HepG2 (cell line): ENCODE results near the gene SLC26A2. TPM values are rescaled to one million over a fixed set of nuclear protein-coding genes. Genes with fewer than 3 reads are reported as not detected.

ENCODE experiments used
- ATAC-seq: fragments of 200-7000 bp; cut with Tn5 transposase; 3 replicates; pipeline ENCODE4 v1.9.1; 2020; ENCODE audit warnings: mild to moderate bottlenecking, moderate library complexity
- BruUV-seq: library from RNA; stranded (reverse); fragments of 400-500 nt; replicated peaks from 2 replicates; lab custom pipeline; 2021; lab: Mats Ljungman, UMichigan
- CTCF ChIA-PET: fragments of 300-600 bp; formaldehyde crosslinking; extraction: SDS; loops from one replicate; lab custom pipeline; 2021; ENCODE audit warnings: low total read pairs, inconsistent platforms, low intra/inter-chr PET ratio; lab: Yijun Ruan, JAX
- POLR2A ChIA-PET: fragments of 350-600 bp; sonication (Branson Sonifier 250); formaldehyde crosslinking; loops from one replicate; lab custom pipeline; 2020; ENCODE audit warnings: antibody characterized with exemption, inconsistent platforms; lab: Yijun Ruan, JAX
- DNase-seq: peaks from one replicate; pipeline ENCODE4 v3.0.0-alpha.2; 2015; ENCODE audit warnings: low spot score
- FAIRE-seq: peaks from 3 replicates; lab custom pipeline; 2011; peaks lifted over from hg19 to GRCh38; lab: Jason Lieb, UNC
- H2AFZ ChIP-seq: one replicate; pipeline ENCODE4 v1.6.1; 2011; ENCODE audit warnings: low read length, inconsistent platforms
- H3K27ac ChIP-seq: fragments of 300-600 bp; 3 replicates; pipeline ENCODE4 v1.8.0; 2011; ENCODE audit warnings: mixed run types, mild to moderate bottlenecking, mixed read lengths, low read length, inconsistent platforms; ENCODE audit not compliant: insufficient read depth; ENCODE audit errors: extremely low read length
- H3K27me3 ChIP-seq, 2 experiments: fragments of 200-600 bp in 1 of 2; 2 replicates in 1 of 2; 3 replicates in 1 of 2; pipeline versions ENCODE4 v1.6.0 to v1.8.0; 2011; ENCODE audit warnings: low read length in 2 of 2, mild to moderate bottlenecking in 2 of 2, moderate library complexity in 2 of 2, inconsistent platforms in 1 of 2; ENCODE audit not compliant: insufficient read depth in 2 of 2, control insufficient read depth in 1 of 2
- H3K36me3 ChIP-seq, 2 experiments: fragments of 200-600 bp in 1 of 2; replicated peaks in 1 of 2; 2 replicates in 1 of 2; 3 replicates in 1 of 2; pipeline versions ENCODE4 v1.5.1 to v1.8.0; 2011; ENCODE audit warnings: low read length in 2 of 2, inconsistent platforms in 1 of 2; ENCODE audit not compliant: insufficient read depth in 2 of 2, control insufficient read depth in 1 of 2
- H3K4me1 ChIP-seq: 2 replicates; pipeline ENCODE4 v1.5.1; 2012; ENCODE audit warnings: low read length, inconsistent platforms; ENCODE audit not compliant: insufficient read depth
- H3K4me2 ChIP-seq: 2 replicates; pipeline ENCODE4 v1.6.0; 2011; ENCODE audit warnings: low read depth, low read length, inconsistent platforms
- H3K4me3 ChIP-seq, 3 experiments: fragments of 200-600 bp in 1 of 3; sonication (generic), shearing (Covaris generic) in 1 of 3; replicated peaks in 1 of 3; 2 replicates each; pipeline ENCODE4 v1.5.1; 2011 to 2016; ENCODE audit warnings: low read length in 3 of 3, inconsistent platforms in 2 of 3, low read depth in 2 of 3, mild to moderate bottlenecking in 2 of 3, control low read depth in 1 of 3, mixed read lengths in 1 of 3; ENCODE audit not compliant: insufficient read depth in 1 of 3
- H3K79me2 ChIP-seq: one replicate; pipeline ENCODE4 v1.6.1; 2011; ENCODE audit warnings: low read length, inconsistent platforms; ENCODE audit not compliant: insufficient read depth
- H3K9ac ChIP-seq: 2 replicates; pipeline ENCODE4 v1.6.0; 2011; ENCODE audit warnings: mild to moderate bottlenecking, low read depth, low read length, inconsistent platforms; ENCODE audit not compliant: insufficient read depth
- H3K9me3 ChIP-seq: 2 replicates; pipeline ENCODE4 v1.5.1; 2012; ENCODE audit warnings: mild to moderate bottlenecking, low read length
- H4K20me1 ChIP-seq: 2 replicates; pipeline ENCODE4 v1.6.0; 2011; ENCODE audit warnings: inconsistent platforms, mild to moderate bottlenecking, low read length, moderate library complexity; ENCODE audit not compliant: insufficient read depth
- HNF4G ChIP-seq, 2 experiments: sonication (generic) in 1 of 2; formaldehyde crosslinking in 1 of 2; IDR thresholded peaks; 2 replicates each; pipeline versions ENCODE4 v1.4.0 to v1.6.1; 2011 to 2020; ENCODE audit warnings: borderline replicate concordance in 2 of 2, low read depth in 2 of 2, mild to moderate bottlenecking in 2 of 2, low read length in 1 of 2, missing genetic modification reagents in 1 of 2, moderate library complexity in 1 of 2
- HNRNPK ChIP-seq: fragments of 200-400 bp; formaldehyde crosslinking; IDR thresholded peaks from 2 replicates; pipeline ENCODE4 v1.6.1; 2018; ENCODE audit warnings: low read length, low read depth, moderate library complexity, mild to moderate bottlenecking; ENCODE audit not compliant: poor library complexity, severe bottlenecking
- LRRFIP1 ChIP-seq: sonication (generic); formaldehyde crosslinking; conservative IDR thresholded peaks from 2 replicates; pipeline ENCODE4 v1.4.0; 2020; ENCODE audit warnings: missing genetic modification reagents
- WGBS: methylation state at CpG from one replicate; pipeline ENCODE4 v1.1.6; 2017; ENCODE audit warnings: low lambda C conversion rate; 5-methylcytosine and 5-hydroxymethylcytosine counted together
- in situ Hi-C: cut with HindIII; loops from 2 replicates; pipeline ENCODE4 v1.10.0; 2017; ENCODE audit warnings: low pct_unique_long_range_greater_than_20kb; ENCODE audit not compliant: extremely low pct_ligation_motif_present
- intact Hi-C: fragments of 100-400 bp; cut with micrococcal nuclease; formaldehyde crosslinking; loops from one replicate; pipeline ENCODE4 v1.10.0; 2022; ENCODE audit not compliant: unreplicated experiment
- polyA plus RNA-seq, 8 experiments: library from polyadenylated mRNA; depleted of rRNA in 3 of 8; stranded (reverse) in 7 of 8; unstranded in 1 of 8; fragments of >200 nt; fragmentation: Illumina TruSeq in 4 of 8; extraction: Trizol in 4 of 8; gene quantifications; 2 replicates each; pipeline versions ENCODE4 v1.2.1 to v1.2.3, GENCODE V29; 2011 to 2016; ENCODE audit warnings: low read depth in 4 of 8, missing spikeins in 1 of 8, mixed read lengths in 1 of 8; ENCODE audit not compliant: insufficient read depth in 1 of 8
- total RNA-seq, 5 experiments: library from RNA; depleted of rRNA; stranded (reverse); fragments of >200 nt; fragmentation: Illumina TruSeq; extraction: Trizol; gene quantifications; 2 replicates each; pipeline ENCODE4 v1.2.3, GENCODE V29; 2016; ENCODE audit warnings: low read depth in 1 of 5
- TF ChIP-seq, protein P1 (sequence below): fragments of 450-650 bp; IDR thresholded peaks from 2 replicates; pipeline ENCODE4 v1.6.1; 2017; ENCODE audit warnings: mild to moderate bottlenecking

SLC26A2 gene
- total and polyA plus RNA-seq, 2 of the 13 experiments (the other 11 are each of a cell fraction or from before 2014, with no cell fraction given) = 2.2 to 7.9 TPM

DNA sequence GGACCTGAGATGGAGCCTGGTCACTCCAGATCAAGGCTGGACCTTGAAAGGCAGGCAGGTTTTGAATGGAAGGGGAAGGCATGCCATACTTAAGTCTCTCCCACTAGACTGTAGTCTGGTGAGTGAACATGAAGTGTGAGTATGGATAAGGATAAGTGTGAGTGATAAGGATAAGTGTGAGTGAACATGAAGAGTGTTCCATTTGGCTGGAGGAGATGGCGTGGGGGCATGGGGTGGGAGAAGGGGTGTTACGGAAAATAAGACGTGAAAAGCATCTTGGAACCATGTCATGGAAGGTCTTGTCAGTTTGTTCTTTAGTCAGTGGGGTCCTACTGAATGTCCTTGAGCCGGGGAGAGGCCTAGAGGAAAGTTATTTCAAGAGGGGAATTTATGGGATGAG, 72.8 kb downstream of the SLC26A2 start:
- no peak for FAIRE-seq
- intact Hi-C loops = no loop called here

More for the DNA sequence above, 72.8 kb downstream of the SLC26A2 start:
- in situ Hi-C loops = no loop called here
- H3K4me2 ChIP-seq = no peak overlapping the region
- no peaks in the 10 kb centered on the region for H4K20me1 ChIP-seq
- no peak overlapping the region for H3K9ac ChIP-seq
- no peaks in the 10 kb centered on the region for H3K27me3 ChIP-seq
- H3K27ac ChIP-seq = no peak overlapping the region
- H3K4me1 ChIP-seq = no peaks in the 10 kb centered on the region
- no peaks in the 10 kb centered on the region for H3K9me3 ChIP-seq
- H3K79me2 ChIP-seq = no peaks in the 10 kb centered on the region
- TF ChIP-seq LRRFIP1 = no peak
- TF ChIP-seq, protein P1, sequence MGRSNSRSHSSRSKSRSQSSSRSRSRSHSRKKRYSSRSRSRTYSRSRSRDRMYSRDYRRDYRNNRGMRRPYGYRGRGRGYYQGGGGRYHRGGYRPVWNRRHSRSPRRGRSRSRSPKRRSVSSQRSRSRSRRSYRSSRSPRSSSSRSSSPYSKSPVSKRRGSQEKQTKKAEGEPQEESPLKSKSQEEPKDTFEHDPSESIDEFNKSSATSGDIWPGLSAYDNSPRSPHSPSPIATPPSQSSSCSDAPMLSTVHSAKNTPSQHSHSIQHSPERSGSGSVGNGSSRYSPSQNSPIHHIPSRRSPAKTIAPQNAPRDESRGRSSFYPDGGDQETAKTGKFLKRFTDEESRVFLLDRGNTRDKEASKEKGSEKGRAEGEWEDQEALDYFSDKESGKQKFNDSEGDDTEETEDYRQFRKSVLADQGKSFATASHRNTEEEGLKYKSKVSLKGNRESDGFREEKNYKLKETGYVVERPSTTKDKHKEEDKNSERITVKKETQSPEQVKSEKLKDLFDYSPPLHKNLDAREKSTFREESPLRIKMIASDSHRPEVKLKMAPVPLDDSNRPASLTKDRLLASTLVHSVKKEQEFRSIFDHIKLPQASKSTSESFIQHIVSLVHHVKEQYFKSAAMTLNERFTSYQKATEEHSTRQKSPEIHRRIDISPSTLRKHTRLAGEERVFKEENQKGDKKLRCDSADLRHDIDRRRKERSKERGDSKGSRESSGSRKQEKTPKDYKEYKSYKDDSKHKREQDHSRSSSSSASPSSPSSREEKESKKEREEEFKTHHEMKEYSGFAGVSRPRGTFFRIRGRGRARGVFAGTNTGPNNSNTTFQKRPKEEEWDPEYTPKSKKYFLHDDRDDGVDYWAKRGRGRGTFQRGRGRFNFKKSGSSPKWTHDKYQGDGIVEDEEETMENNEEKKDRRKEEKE = no peak
- TF ChIP-seq HNRNPK = no peak
- no peak for TF ChIP-seq HNF4G (IDR thresholded peaks at IDR 0.05; ENCODE audit: borderline replicate concordance, low read depth, low read length)
- no peak for TF ChIP-seq HNF4G (CRISPR knock-in tag; IDR thresholded peaks at IDR 0.05; ENCODE audit: borderline replicate concordance, low read depth)
- TF ChIP-seq, all 625 proteins: peak for 0
- H3K36me3 ChIP-seq = peaks cover 37 to 89% of the 10 kb centered on the region in 2 experiments
- ChIA-PET POLR2A (no interaction called here), CTCF (no interaction called here)
- no peak overlapping the region for H3K4me3 ChIP-seq
- WGBS = 96% methylated on average over 4 of the region's 4 CpGs
- DNase-seq (no peak), ATAC-seq (no peak)
- H2AFZ ChIP-seq = no peak overlapping the region
- no TSS peak for BruUV-seq
